ENCODE data around the gene CMKLR1.

The CMKLR1 gene

GRCh38 chr12:108239378-108239777, 99.7 kb downstream of the CMKLR1 start:
- Histone ChIP-seq H3K27me3 (ENCODE audit: control insufficient read depth, insufficient read depth, low read length) (no peaks in the 10 kb centered on the region), H3K36me3 (ENCODE audit: control insufficient read depth, insufficient read depth, low read length) (no peaks in the 10 kb centered on the region), H2AFZ (no peak overlapping the region), H3K9ac (no peak overlapping the region), H3K4me1 (peaks cover 4% of the 10 kb centered on the region), H3K4me3 (ENCODE audit: low read depth, low read length) (no peak overlapping the region), H3K27ac (no peak overlapping the region), H3K4me2 (ENCODE audit: low read length) (no peak overlapping the region), H3K9me3 (ENCODE audit: control insufficient read depth, low read length) (no peaks in the 10 kb centered on the region), H3K79me2 (no peaks in the 10 kb centered on the region)
- TF ChIP-seq CTCF (IDR thresholded peaks at IDR 0.05): no peak

- Histone ChIP-seq H3K4me3 (ENCODE audit: low read depth, low read length) (no peak overlapping the region), H3K27ac (no peak overlapping the region), H3K9ac (no peak overlapping the region), H3K79me2 (no peaks in the 10 kb centered on the region), H3K27me3 (ENCODE audit: control insufficient read depth, insufficient read depth, low read length) (no peaks in the 10 kb centered on the region), H2AFZ (no peak overlapping the region), H3K36me3 (ENCODE audit: control insufficient read depth, insufficient read depth, low read length) (no peaks in the 10 kb centered on the region), H3K4me1 (peaks cover 4% of the 10 kb centered on the region), H3K9me3 (ENCODE audit: control insufficient read depth, low read length) (no peaks in the 10 kb centered on the region), H3K4me2 (ENCODE audit: low read length) (no peak overlapping the region)
- TF ChIP-seq CTCF (IDR thresholded peaks at IDR 0.05): no peak
Measured at GRCh38 chr12:108238474-108238873, 100.6 kb downstream of the CMKLR1 start.

All from parathyroid adenoma (tissue), 2 donors.